ENCODE data around the gene KANSL2. TPM values are rescaled to one million over a fixed set of nuclear protein-coding genes. Genes with fewer than 3 reads are reported as not detected.
A peak's percentile ranks its signal among the peaks of the same experiment; 100 is the strongest.

The KANSL2 gene
- total and polyA plus RNA-seq, 2 of the 13 experiments (the other 11 are each of a cell fraction or from before 2014, with no cell fraction given) = 24.1 to 41.3 TPM

DNA sequence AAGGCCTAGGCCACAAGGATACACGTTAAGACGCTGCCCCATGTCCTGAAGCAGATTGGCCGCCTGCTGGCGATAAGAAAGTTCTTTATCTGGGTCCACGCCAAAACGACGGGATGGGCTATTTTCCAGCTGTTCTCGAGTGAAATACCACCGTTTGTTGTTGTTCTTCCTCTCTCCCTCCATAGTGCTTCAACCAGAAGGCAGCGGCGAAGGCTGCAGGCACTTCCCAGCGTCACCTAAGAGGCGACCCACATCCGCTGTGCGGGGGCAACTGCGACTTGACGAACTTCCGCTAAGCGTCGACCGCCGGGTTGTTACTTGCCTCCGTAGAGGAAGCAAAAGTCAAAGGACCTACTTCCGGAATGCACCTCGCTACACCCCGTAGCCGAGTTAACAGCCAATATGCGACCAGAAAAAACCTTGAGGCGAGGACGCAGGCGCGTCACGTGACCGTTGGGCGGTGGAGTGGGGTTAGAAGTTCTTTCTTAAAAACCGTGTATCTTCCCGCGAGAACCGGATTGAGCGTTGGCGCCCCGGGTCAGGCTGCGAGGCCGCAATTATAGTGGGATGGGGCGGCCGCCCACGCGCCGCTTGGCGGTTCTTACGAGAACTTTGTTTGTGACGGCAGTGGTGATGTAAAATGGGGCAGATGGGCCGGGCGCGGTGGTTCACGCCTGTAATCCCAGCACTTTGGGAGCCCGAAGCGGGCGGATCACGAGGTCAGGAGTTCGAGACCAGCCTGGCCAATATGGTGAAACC, 34.6 kb upstream of the KANSL2 start, which contains the start of gene CCNT1 (continued):
- TF ChIP-seq ZSCAN20 (CRISPR knock-in tag; IDR thresholded peaks at IDR 0.05; ENCODE audit: borderline replicate concordance) = 0 out of 2 replicates have a peak, but pooled peaks have one; percentile 31
- TF ChIP-seq ZNF607 (CRISPR knock-in tag; IDR thresholded peaks at IDR 0.05; ENCODE audit: borderline replicate concordance) = peak; percentile 77; the same call in 1 of the 2 replicates
- peak; percentile 66; the same call in 1 of the 2 replicates for TF ChIP-seq ZBTB46 (CRISPR knock-in tag; IDR thresholded peaks at IDR 0.05; ENCODE audit: borderline replicate concordance)
- peak; percentile 93 for TF ChIP-seq REPIN1 (CRISPR knock-in tag; IDR thresholded peaks at IDR 0.05; ENCODE audit: borderline replicate concordance, low read depth)
- TF ChIP-seq SMC3 (IDR thresholded peaks at IDR 0.05; ENCODE audit: low read length) = no peak
- TF ChIP-seq SRY (CRISPR knock-in tag; IDR thresholded peaks at IDR 0.05) = peak; percentile 94
- peak; percentile 58; the same call in 1 of the 2 replicates for TF ChIP-seq RFXAP (CRISPR knock-in tag; IDR thresholded peaks at IDR 0.05; ENCODE audit: borderline replicate concordance)
- no peak for TF ChIP-seq PAF1 (CRISPR knock-in tag; IDR thresholded peaks at IDR 0.05)
- no peak for TF ChIP-seq TOE1 (CRISPR knock-in tag; IDR thresholded peaks at IDR 0.05)
- TF ChIP-seq SRF (IDR thresholded peaks at IDR 0.05; ENCODE audit: low read depth, low read length) = 0 out of 2 replicates have a peak, but pooled peaks have one; percentile 51
- no peak; the same call in 1 of the 2 replicates for TF ChIP-seq TEAD2 (CRISPR knock-in tag; IDR thresholded peaks at IDR 0.05)
- no peak for TF ChIP-seq PBX2 (CRISPR knock-in tag; IDR thresholded peaks at IDR 0.05)
- TF ChIP-seq TCF12 (IDR thresholded peaks at IDR 0.05) = no peak
- TF ChIP-seq TCF12 (CRISPR knock-in tag; IDR thresholded peaks at IDR 0.05) = peak; percentile 82; the same call in 1 of the 2 replicates
- TF ChIP-seq ZNF644 (CRISPR knock-in tag; IDR thresholded peaks at IDR 0.05; ENCODE audit: low read depth) = 0 out of 2 replicates have a peak, but pooled peaks have one; percentile 34
- peak; percentile 21; the same call in 1 of the 2 replicates for TF ChIP-seq HOXD1 (CRISPR knock-in tag; IDR thresholded peaks at IDR 0.05)
- TF ChIP-seq, protein P1, sequence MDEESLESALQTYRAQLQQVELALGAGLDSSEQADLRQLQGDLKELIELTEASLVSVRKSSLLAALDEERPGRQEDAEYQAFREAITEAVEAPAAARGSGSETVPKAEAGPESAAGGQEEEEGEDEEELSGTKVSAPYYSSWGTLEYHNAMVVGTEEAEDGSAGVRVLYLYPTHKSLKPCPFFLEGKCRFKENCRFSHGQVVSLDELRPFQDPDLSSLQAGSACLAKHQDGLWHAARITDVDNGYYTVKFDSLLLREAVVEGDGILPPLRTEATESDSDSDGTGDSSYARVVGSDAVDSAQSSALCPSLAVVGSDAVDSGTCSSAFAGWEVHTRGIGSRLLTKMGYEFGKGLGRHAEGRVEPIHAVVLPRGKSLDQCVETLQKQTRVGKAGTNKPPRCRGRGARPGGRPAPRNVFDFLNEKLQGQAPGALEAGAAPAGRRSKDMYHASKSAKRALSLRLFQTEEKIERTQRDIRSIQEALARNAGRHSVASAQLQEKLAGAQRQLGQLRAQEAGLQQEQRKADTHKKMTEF (CRISPR knock-in tag; IDR thresholded peaks at IDR 0.05) = peak; percentile 85
- peak; percentile 15; the same call in 1 of the 2 replicates for TF ChIP-seq SP140L (CRISPR knock-in tag; IDR thresholded peaks at IDR 0.05; ENCODE audit: borderline replicate concordance)
- TF ChIP-seq ERF (CRISPR knock-in tag; IDR thresholded peaks at IDR 0.05) = peak; percentile 86
- no peak for TF ChIP-seq WIZ (CRISPR knock-in tag; IDR thresholded peaks at IDR 0.05)
- no peak for TF ChIP-seq ZNF589 (CRISPR knock-in tag; conservative IDR thresholded peaks at IDR 0.05)
- peak; percentile 85; the same call in 1 of the 2 replicates for TF ChIP-seq ZNF614 (CRISPR knock-in tag; IDR thresholded peaks at IDR 0.05; ENCODE audit: borderline replicate concordance)
- peak; percentile 22; the same call in 1 of the 2 replicates for TF ChIP-seq CENPT (CRISPR knock-in tag; IDR thresholded peaks at IDR 0.05; ENCODE audit: low read depth)
- TF ChIP-seq ZBTB7A (CRISPR knock-in tag; IDR thresholded peaks at IDR 0.05) = peak; percentile 64; the same call in 1 of the 2 replicates
- TF ChIP-seq ZNF710 (CRISPR knock-in tag; IDR thresholded peaks at IDR 0.05; ENCODE audit: borderline replicate concordance) = peak; percentile 66
